Activated CD8-positive, alpha-beta memory T cell treated with anti-CD3 and anti-CD28 coated beads, Interleukin-2, amount 10 ng/mL, durations not matched to agents 7 days and 5 days (primary cell): ENCODE results near the gene TMEM51. TPM values are rescaled to one million over a fixed set of nuclear protein-coding genes. Genes with fewer than 3 reads are reported as not detected.

ENCODE experiments used
- ATAC-seq: fragments of 150-1000 bp; cut with Tn5 transposase; one replicate; pipeline ENCODE4 v1.10.0; 2021; ENCODE audit warnings: moderate library complexity
- CTCF ChIA-PET: fragments of 350-600 bp; sonication (Branson Sonifier 250); formaldehyde crosslinking; loops from one replicate; lab custom pipeline; 2021; ENCODE audit warnings: antibody characterized with exemption; lab: Charles Lee
- DNase-seq: peaks from one replicate; pipeline ENCODE4 v3.0.0-alpha.2; 2020
- H3K27ac Mint-ChIP-seq: one replicate; pipeline ENCODE4 v1.8.0; 2021; ENCODE audit warnings: mild to moderate bottlenecking, mixed read lengths
- H3K27me3 Mint-ChIP-seq: one replicate; pipeline ENCODE4 v1.8.0; 2021; ENCODE audit warnings: mixed read lengths
- H3K36me3 Mint-ChIP-seq: one replicate; pipeline ENCODE4 v1.8.0; 2021; ENCODE audit warnings: mild to moderate bottlenecking, mixed read lengths
- H3K4me1 Mint-ChIP-seq: one replicate; pipeline ENCODE4 v1.8.0; 2021; ENCODE audit warnings: mixed read lengths
- H3K4me3 Mint-ChIP-seq: one replicate; pipeline ENCODE4 v1.8.0; 2021; ENCODE audit warnings: mild to moderate bottlenecking, moderate library complexity, mixed read lengths
- H3K9me3 Mint-ChIP-seq: one replicate; pipeline ENCODE4 v1.8.0; 2022; ENCODE audit warnings: low read depth, mixed read lengths
- total RNA-seq, 2 experiments: library from RNA; stranded (reverse); gene quantifications; one replicate each; pipeline ENCODE4 v1.2.3, GENCODE V29; 2021

Gene TMEM51
- total RNA-seq, 2 experiments from 2014 or later = not detected

DNA sequence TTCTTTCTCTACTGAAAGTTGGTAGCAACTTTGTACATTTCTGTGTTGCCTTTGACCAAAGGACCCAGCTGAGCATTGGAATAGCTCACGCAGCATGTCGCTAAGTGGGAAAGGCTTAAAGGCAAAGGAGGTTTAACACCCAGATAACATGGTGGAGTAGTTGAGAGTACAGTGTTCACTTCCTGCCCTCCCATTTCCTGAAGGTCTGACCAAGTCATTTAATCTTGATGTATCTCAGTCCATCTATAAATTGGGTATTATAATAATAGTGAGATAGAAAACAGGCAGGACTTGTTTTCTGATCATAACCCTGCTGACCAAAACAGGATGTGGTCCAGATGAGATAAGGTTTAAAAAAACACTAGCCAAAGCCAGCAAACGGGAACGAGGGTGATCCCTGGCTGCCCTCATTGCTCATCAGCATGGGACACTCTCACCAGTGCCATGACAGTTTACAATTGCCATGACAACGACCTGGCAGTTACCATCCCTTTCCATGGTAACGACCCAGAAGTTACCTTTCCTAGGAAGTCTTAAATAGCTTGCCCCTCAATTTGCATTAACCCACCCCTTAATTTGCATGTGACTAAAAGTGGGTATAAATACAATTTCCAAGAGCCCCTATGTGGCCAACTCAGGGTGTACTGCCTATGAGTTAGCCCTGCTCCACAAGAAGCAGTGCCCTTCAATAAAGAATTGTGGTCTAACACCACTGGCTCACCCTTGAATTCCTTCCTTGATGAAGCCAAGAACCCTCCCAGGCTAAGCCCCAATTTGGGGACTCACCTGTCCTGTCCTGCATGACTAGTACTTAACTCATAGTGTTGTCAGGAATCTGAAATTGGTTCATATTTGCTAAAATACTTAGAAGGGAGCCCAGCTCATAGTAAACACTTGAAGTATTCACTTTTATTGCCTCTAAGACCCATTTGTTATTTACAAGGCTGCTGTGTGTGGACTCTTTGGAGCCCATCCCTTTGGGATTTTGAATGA lies 65.0 kb downstream of the TMEM51 start:
- H3K4me3 Mint-ChIP-seq = no peak overlapping the region
- H3K36me3 Mint-ChIP-seq = no peaks in the 10 kb centered on the region
- peaks cover 10% of the 10 kb centered on the region for H3K4me1 Mint-ChIP-seq
- DNase-seq = no peak
- CTCF ChIA-PET = interaction anchor here (0.6 kb wide), 1 partner anchor 10 kb away, joined by 3 read pairs; no protein-coding TSS in a partner anchor
- peaks cover 49% of the 10 kb centered on the region for H3K27me3 Mint-ChIP-seq
- ATAC-seq = no peak
- no peak overlapping the region for H3K27ac Mint-ChIP-seq
- no peaks in the 10 kb centered on the region for H3K9me3 Mint-ChIP-seq

- H3K9me3 Mint-ChIP-seq = no peaks in the 10 kb centered on the region
- no peak overlapping the region for H3K27ac Mint-ChIP-seq
- H3K36me3 Mint-ChIP-seq = no peaks in the 10 kb centered on the region
- CTCF ChIA-PET = no interaction called here
- peaks cover 51% of the 10 kb centered on the region for H3K27me3 Mint-ChIP-seq
- no peak for ATAC-seq
- no peak overlapping the region for H3K4me3 Mint-ChIP-seq
- peaks cover 10% of the 10 kb centered on the region for H3K4me1 Mint-ChIP-seq
- no peak for DNase-seq
Measured at GRCh38 chr1:15219280-15220023, 65.9 kb downstream of the TMEM51 start.

DNA sequence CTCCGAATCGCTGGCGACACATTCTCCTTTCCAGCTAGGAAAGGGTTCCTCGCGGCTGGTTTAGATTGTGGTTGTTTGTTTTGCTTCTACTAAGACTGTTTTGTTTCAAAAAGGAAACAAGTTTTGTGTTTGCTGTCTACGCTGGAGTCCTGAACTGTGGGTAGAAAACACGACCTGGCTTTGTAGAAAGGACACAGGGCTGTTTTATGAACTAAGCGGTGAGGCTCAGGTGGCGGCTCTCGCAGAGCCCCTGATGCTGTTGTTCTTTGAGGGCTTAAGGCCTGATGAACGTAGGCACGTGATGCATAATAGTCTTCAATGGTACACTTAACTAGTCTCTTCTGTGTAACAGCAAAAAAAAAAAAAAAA lies 66.5 kb downstream of the TMEM51 start:
- ATAC-seq (no peak), DNase-seq (no peak)
- Mint-ChIP-seq H3K4me1 (peaks cover 10% of the 10 kb centered on the region), H3K9me3 (no peaks in the 10 kb centered on the region), H3K27me3 (peaks cover 51% of the 10 kb centered on the region), H3K36me3 (no peaks in the 10 kb centered on the region), H3K4me3 (no peak overlapping the region), H3K27ac (no peak overlapping the region)
- CTCF ChIA-PET = no interaction called here

- H3K4me1 Mint-ChIP-seq = peaks cover 10% of the 10 kb centered on the region
- no peaks in the 10 kb centered on the region for H3K36me3 Mint-ChIP-seq
- no peak overlapping the region for H3K4me3 Mint-ChIP-seq
- no peak for DNase-seq
- ATAC-seq = no peak
- peaks cover 51% of the 10 kb centered on the region for H3K27me3 Mint-ChIP-seq
- CTCF ChIA-PET = no interaction called here
- H3K27ac Mint-ChIP-seq = no peak overlapping the region
- H3K9me3 Mint-ChIP-seq = no peaks in the 10 kb centered on the region
Measured at GRCh38 chr1:15220825-15221431, 67.4 kb downstream of the TMEM51 start.

- no peaks in the 10 kb centered on the region for H3K9me3 Mint-ChIP-seq
- CTCF ChIA-PET = no interaction called here
- H3K4me1 Mint-ChIP-seq = peaks cover 9% of the 10 kb centered on the region
- peaks cover 41% of the 10 kb centered on the region for H3K27me3 Mint-ChIP-seq
- ATAC-seq = no peak
- H3K36me3 Mint-ChIP-seq = no peaks in the 10 kb centered on the region
- no peak for DNase-seq
- H3K27ac Mint-ChIP-seq = no peak overlapping the region
- no peak overlapping the region for H3K4me3 Mint-ChIP-seq
Measured at GRCh38 chr1:15222653-15223303, 69.2 kb downstream of the TMEM51 start.

DNA sequence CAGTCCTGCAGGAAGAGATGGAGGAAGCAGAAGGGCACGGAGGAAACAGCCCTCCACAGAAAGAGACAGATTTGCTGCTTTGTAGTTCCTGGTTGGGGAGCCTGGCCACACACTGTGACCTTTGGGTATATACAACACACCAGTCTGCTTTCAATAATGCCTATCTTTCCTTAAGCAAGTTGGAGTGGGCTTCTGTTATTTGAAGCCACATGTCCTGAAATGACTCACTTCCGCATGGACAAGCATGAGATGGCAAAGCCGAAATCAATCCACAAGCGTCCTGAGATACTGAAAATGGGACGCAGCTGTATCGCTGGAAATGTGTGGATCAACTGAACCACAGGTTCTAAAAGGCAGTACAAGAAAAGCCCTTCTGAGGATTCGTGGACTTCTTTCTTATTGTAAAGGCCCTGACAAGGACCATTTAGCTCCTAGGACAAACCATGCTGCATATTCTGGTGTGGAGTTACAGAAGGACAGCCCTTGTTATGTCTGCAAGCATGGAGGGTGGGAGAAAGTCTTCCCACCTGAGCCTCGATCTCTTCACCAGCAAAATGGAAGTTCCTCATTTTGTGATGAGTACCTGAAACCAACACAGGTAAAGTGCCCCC lies 70.8 kb downstream of the TMEM51 start:
- Mint-ChIP-seq H3K4me1 (no peaks in the 10 kb centered on the region), H3K36me3 (no peaks in the 10 kb centered on the region), H3K27me3 (peaks cover 28% of the 10 kb centered on the region), H3K9me3 (no peaks in the 10 kb centered on the region), H3K27ac (no peak overlapping the region), H3K4me3 (no peak overlapping the region)
- CTCF ChIA-PET = no interaction called here
- DNase-seq (no peak), ATAC-seq (no peak)

DNA sequence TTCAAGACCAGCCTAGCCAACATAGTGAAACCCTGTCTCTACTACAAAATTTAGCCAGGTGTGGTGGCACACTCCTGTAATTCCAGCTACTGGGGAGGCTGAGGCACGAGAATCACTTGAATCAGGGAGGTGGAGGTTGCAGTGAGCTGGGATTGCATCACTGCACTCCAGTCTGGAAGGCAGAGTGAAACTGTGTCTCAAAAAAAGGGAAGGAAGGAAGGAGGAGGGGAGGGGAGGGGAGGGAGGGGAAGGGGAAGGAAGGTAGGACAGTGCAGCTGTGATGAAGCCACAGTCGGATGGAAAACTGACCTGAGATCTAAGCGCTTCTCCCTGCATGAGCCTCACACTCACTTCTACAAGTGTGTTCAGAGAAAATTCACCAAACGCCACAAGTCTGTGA lies 71.4 kb downstream of the TMEM51 start:
- CTCF ChIA-PET = no interaction called here

DNA sequence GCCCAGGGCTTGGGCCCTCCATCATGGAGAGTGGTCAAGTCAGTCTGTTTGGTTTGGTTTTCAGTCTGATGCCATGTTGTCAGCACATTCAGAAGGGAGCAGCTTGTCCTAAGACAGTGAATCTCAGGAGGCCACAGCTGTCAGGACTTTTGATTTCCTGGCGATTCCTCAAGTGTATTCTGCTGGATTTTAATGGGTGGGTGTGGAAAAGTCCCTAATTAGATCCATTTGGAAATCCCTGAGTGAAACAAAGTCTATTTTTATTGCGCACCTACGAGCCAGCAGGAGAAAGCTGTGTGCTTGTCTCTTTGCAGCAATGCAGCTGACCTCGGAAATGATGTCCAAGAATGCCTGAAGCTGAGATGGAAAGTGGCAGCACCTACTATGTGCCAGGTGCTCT lies 71.9 kb downstream of the TMEM51 start:
- H3K27me3 Mint-ChIP-seq = peaks cover 30% of the 10 kb centered on the region
- DNase-seq = no peak
- no peaks in the 10 kb centered on the region for H3K9me3 Mint-ChIP-seq
- H3K4me1 Mint-ChIP-seq = no peaks in the 10 kb centered on the region
- H3K27ac Mint-ChIP-seq = no peak overlapping the region
- no peaks in the 10 kb centered on the region for H3K36me3 Mint-ChIP-seq
- CTCF ChIA-PET = interaction anchor here (1.4 kb wide), 1 partner anchor 10 kb away, joined by 3 read pairs; no protein-coding TSS in a partner anchor
- ATAC-seq = no peak
- H3K4me3 Mint-ChIP-seq = no peak overlapping the region

More for the DNA sequence above, 71.4 kb downstream of the TMEM51 start:
- no peak for ATAC-seq
- no peak for DNase-seq
- no peak overlapping the region for H3K27ac Mint-ChIP-seq
- H3K4me3 Mint-ChIP-seq = no peak overlapping the region
- H3K9me3 Mint-ChIP-seq = no peaks in the 10 kb centered on the region
- H3K4me1 Mint-ChIP-seq = no peaks in the 10 kb centered on the region
- H3K27me3 Mint-ChIP-seq = peaks cover 31% of the 10 kb centered on the region
- H3K36me3 Mint-ChIP-seq = no peaks in the 10 kb centered on the region

DNA sequence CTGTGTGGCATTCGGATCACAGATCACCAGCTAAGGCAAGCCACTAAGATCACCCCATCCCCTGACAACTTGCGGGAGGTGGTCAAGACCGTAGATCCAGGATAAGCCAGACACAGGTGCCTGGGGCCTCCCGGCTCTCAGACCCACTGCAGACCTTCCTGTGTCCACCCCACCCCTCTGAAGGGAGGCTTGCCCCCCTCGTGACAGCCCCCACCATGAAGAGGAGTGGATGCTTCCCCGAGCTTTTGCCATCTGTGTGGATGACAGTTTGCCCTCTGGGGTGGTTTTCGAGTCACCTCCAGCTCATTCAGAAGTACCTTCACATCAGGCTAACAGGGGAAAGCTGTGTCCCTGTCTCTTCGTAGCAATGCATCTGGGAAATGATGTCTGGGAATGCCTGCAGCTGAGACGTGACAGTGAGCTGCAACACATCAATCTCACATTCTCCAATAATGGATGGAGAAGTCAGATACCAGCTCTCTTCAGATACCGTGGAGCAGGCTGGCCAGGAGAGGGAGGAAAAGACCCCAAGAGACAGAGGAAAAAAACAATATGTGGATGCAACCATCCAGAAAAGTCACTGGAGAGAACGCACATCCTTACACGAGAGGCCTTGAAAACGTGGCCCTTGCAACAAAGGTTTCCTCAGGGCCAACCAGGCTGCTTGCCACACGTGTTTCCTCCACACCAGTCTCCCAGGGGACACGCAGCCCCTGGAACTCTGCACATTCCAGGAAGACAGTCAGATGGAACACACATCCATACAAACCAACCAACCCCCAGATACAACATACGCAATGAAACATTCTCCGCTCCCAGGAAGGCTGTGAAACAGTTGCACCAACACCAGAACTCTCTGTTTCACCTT lies 73.1 kb downstream of the TMEM51 start:
- Mint-ChIP-seq H3K4me3 (no peak overlapping the region), H3K9me3 (no peaks in the 10 kb centered on the region), H3K27me3 (peaks cover 27% of the 10 kb centered on the region), H3K4me1 (peaks cover 5% of the 10 kb centered on the region), H3K36me3 (no peaks in the 10 kb centered on the region), H3K27ac (no peak overlapping the region)
- ATAC-seq (no peak), DNase-seq (no peak)
- CTCF ChIA-PET = interaction anchor here (1.4 kb wide), 1 partner anchor 11 kb away, joined by 3 read pairs; no protein-coding TSS in a partner anchor

DNA sequence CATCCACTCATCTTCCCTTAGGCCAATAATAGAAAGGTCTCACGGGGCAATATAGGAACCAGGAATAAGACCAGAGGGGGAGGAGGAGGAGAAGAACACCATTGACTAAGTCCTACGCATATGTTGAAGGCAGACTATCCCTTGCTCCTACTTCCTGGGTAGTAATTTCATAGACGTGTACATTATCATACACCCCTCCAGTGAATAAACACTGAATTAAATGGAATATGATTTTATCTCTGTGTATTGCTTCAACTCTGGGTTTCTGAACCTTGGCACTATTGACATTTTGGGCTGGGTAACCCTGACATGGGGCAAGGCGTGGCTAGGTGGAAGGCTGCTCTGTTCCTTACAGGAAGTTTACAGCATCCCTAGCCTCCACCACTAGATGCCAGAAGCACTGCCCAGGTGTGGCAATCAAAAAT lies 76.2 kb downstream of the TMEM51 start:
- no peaks in the 10 kb centered on the region for H3K9me3 Mint-ChIP-seq
- peaks cover 16% of the 10 kb centered on the region for H3K27me3 Mint-ChIP-seq
- peaks cover 16% of the 10 kb centered on the region for H3K4me1 Mint-ChIP-seq
- CTCF ChIA-PET = no interaction called here
- DNase-seq = no peak
- no peak overlapping the region for H3K4me3 Mint-ChIP-seq
- ATAC-seq = no peak
- no peak overlapping the region for H3K27ac Mint-ChIP-seq
- no peaks in the 10 kb centered on the region for H3K36me3 Mint-ChIP-seq

DNA sequence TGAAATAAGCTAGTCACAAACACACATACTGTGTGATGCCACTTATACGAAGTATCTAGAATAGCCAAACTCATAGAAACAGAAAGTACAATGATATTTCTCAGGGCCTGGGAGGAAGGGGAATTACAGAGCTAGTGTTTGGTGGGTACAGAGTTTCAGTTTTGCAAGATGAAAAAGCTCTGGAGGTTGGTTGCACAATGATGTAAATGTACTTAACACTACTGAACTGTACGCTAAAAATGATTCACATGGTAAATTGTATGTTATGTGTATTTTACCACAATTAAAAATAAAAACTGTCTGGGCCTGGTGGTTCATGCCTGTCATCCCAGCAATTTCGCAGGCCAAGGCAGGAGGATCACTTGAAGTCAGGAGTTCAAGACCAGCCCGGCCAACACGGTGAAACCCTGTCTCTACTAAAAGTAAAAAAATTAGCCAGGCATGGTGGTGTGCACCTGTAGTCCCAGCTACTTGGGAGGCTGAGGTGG lies 78.2 kb downstream of the TMEM51 start:
- peaks cover 24% of the 10 kb centered on the region for H3K27me3 Mint-ChIP-seq
- no peaks in the 10 kb centered on the region for H3K36me3 Mint-ChIP-seq
- no peaks in the 10 kb centered on the region for H3K9me3 Mint-ChIP-seq
- H3K4me3 Mint-ChIP-seq = no peak overlapping the region
- CTCF ChIA-PET = no interaction called here
- no peak overlapping the region for H3K27ac Mint-ChIP-seq
- peaks cover 17% of the 10 kb centered on the region for H3K4me1 Mint-ChIP-seq
- peak; percentile 87 for ATAC-seq
- DNase-seq = no peak

DNA sequence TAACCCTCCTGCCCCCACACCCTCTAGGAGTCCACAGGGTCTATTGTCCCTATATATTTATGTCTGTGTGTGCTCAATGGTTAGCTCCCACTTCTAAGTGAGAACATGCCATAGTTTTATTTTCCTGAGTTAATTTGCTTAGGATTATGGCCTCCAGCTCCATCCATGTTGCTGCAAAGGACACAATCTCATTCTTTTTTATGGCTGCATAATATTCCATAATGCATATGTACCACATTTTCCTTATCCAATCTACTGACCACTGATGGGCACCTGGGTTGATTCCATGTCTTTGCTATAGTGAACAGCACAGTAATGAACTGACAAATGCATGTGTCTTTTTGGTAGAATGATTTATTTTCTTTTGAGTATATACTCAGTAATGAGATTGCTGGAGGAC lies 80.1 kb downstream of the TMEM51 start:
- H3K9me3 Mint-ChIP-seq = no peaks in the 10 kb centered on the region
- H3K27me3 Mint-ChIP-seq = peaks cover 29% of the 10 kb centered on the region
- no peak overlapping the region for H3K4me3 Mint-ChIP-seq
- H3K27ac Mint-ChIP-seq = no peak overlapping the region
- CTCF ChIA-PET = no interaction called here
- peaks cover 17% of the 10 kb centered on the region for H3K4me1 Mint-ChIP-seq
- no peak for DNase-seq
- no peak for ATAC-seq
- no peaks in the 10 kb centered on the region for H3K36me3 Mint-ChIP-seq
